Ovary (tissue), 9 donors: ENCODE measurements around the gene ICAM5. TPM values are rescaled to one million over a fixed set of nuclear protein-coding genes. Genes with fewer than 3 reads are reported as not detected.

Experiments
- DNase-seq, 5 donors: peaks; one replicate each; pipeline ENCODE4 v3.0.0-alpha.2; 2019 to 2020
- H3K27ac ChIP-seq, 2 donors: fragments of 200-600 bp; one replicate each; pipeline versions ENCODE4 v1.5.1 to v1.8.0; 2019 to 2022
- H3K27me3 ChIP-seq: fragments of 200-600 bp; one replicate; pipeline ENCODE4 v1.8.0; 2022
- H3K36me3 ChIP-seq: fragments of 200-600 bp; sonication (generic); one replicate; pipeline ENCODE4 v1.5.1; 2019
- H3K4me1 ChIP-seq: one replicate; pipeline ENCODE4 v1.8.1; 2013; ENCODE audit warnings: mild to moderate bottlenecking, moderate library complexity; ENCODE audit not compliant: insufficient read depth
- H3K4me3 ChIP-seq: fragments of 200-600 bp; sonication (generic); one replicate; pipeline ENCODE4 v1.5.1; 2017
- H3K9me3 ChIP-seq, 2 donors: fragments of 200-600 bp in 1 of 2; sonication (generic) in 1 of 2; one replicate each; pipeline versions ENCODE4 v1.5.1 to v1.8.1; 2013 to 2019; ENCODE audit warnings: mild to moderate bottlenecking in 1 of 2, moderate library complexity in 1 of 2
- CTCF ChIP-seq, 3 donors: fragments of 450-650 bp in 2 of 3; fragments of 200-600 bp in 1 of 3; IDR thresholded peaks; one replicate each; pipeline versions ENCODE4 v1.5.1 to v1.8.0; 2016 to 2022; ENCODE audit warnings: antibody characterized with exemption in 3 of 3, mild to moderate bottlenecking in 1 of 3
- EP300 ChIP-seq: sonication (generic); formaldehyde crosslinking; IDR thresholded peaks from one replicate; pipeline ENCODE4 v1.6.1; 2017; ENCODE audit warnings: antibody characterized with exemption
- POLR2A ChIP-seq: fragments of 450-650 bp; IDR thresholded peaks from one replicate; pipeline ENCODE4 v1.6.1; 2017; ENCODE audit warnings: antibody characterized with exemption, mild to moderate bottlenecking, moderate library complexity
- WGBS, 3 donors: extraction: QIAGEN DNeasy Blood & Tissue Kit in 1 of 3; methylation state at CpG; one replicate each; pipeline versions ENCODE4 v1.1.5 to v1.1.7; 2013 to 2017; 5-methylcytosine and 5-hydroxymethylcytosine counted together
- intact Hi-C, 4 donors: fragments of 100-400 bp; cut with DNase I; formaldehyde crosslinking; loops; one replicate each; pipeline versions ENCODE4 v1.11.0 to v1.15.1; 2022 to 2023
- polyA plus RNA-seq, 2 donors: library from polyadenylated mRNA; stranded (reverse); fragments of 200-250 nt in 1 of 2; fragments of 350-450 nt in 1 of 2; fragmentation: Illumina TruSeq in 1 of 2; extraction: RNeasy Lipid Tissue Mini Kit (QIAGEN cat#74804) in 1 of 2; gene quantifications; one replicate each; pipeline ENCODE4 v1.2.3, GENCODE V29; 2013 to 2014
- total RNA-seq, 7 donors: library from RNA; depleted of rRNA in 2 of 7; stranded (reverse); fragments of >200 nt in 2 of 7; fragmentation: NEBNext Ultra II Directional in 3 of 7; extraction: Animal tissue kit (Norgen Biotek cat#: 25700) in 3 of 7; gene quantifications; one replicate each; pipeline versions ENCODE4 v1.1.0 to v1.2.4, GENCODE V29; 2016 to 2023
- donor health status: DM: no; HTN: no; CAD: no; lungs with moderate emphysema.
- donor health status: DM: no; HTN: no; CAD: no.
- donor health status: Bipolar disorder and iron deficiency.
- donor health status: DM: yes; HTN: yes; CAD: no.
- donor health status: DM: no; HTN: no; CAD: no.
- donor health status: DM: yes; HTN: yes; CAD: no.

ICAM5 gene
- total and polyA plus RNA-seq, 9 donors = 0.11 to 16.1 (median 1.7) TPM; not detected in 1

GRCh38 chr19:10271543-10272086 lies 18.1 kb upstream of the ICAM5 start:
- Histone ChIP-seq H3K9me3 (no peaks in the 10 kb centered on the region), H3K4me1 (peaks cover 8% of the 10 kb centered on the region), H3K27me3 (no peaks in the 10 kb centered on the region), H3K27ac (peak overlapping the region in 1 of 2 donors; percentile 58), H3K36me3 (no peaks in the 10 kb centered on the region), H3K4me3 (peak overlapping the region; percentile 39)
- TF ChIP-seq CTCF (IDR thresholded peaks at IDR 0.05) (no peak), EP300 (no peak), POLR2A (no peak)
- intact Hi-C loops = loop anchor here in 1 of 4 donors (1.0 to 2.0 kb wide), 2 partner anchors 113 to 117 kb away; no protein-coding TSS in a partner anchor
- 46 to 51% (median 49%) methylated on average over 12 of the region's 12 CpGs for WGBS, 3 donors
- peak in 3 of 5 donors; percentile 37 to 53 (median 49) for DNase-seq

GRCh38 chr19:10274589-10274988 lies 15.2 kb upstream of the ICAM5 start:
- Histone ChIP-seq H3K4me3 (no peak overlapping the region), H3K9me3 (no peaks in the 10 kb centered on the region), H3K27ac (no peak overlapping the region), H3K4me1 (peaks cover 8% of the 10 kb centered on the region), H3K27me3 (no peaks in the 10 kb centered on the region), H3K36me3 (no peaks in the 10 kb centered on the region)
- WGBS, 3 donors = 85 to 89% (median 87%) methylated on average over 10 of the region's 10 CpGs
- no peak for TF ChIP-seq POLR2A
- no peak for TF ChIP-seq EP300
- TF ChIP-seq CTCF (IDR thresholded peaks at IDR 0.05) = no peak
- DNase-seq = no peak
- intact Hi-C loops = no loop called here

GRCh38 chr19:10277795-10278589 lies 11.8 kb upstream of the ICAM5 start:
- H3K36me3 ChIP-seq = no peaks in the 10 kb centered on the region
- WGBS, 3 donors = 79 to 89% (median 83%) methylated on average over 9 of the region's 9 CpGs
- H3K9me3 ChIP-seq = no peaks in the 10 kb centered on the region
- H3K27me3 ChIP-seq = no peaks in the 10 kb centered on the region
- TF ChIP-seq POLR2A (no peak), EP300 (no peak), CTCF (IDR thresholded peaks at IDR 0.05) (no peak)
- no peak overlapping the region for H3K4me3 ChIP-seq
- no peak for DNase-seq
- intact Hi-C loops = no loop called here
- H3K27ac ChIP-seq = no peak overlapping the region
- H3K4me1 ChIP-seq = no peaks in the 10 kb centered on the region

GRCh38 chr19:10278935-10279334 lies 10.8 kb upstream of the ICAM5 start:
- H3K4me3 ChIP-seq = no peak overlapping the region
- H3K36me3 ChIP-seq = no peaks in the 10 kb centered on the region
- no peak overlapping the region for H3K27ac ChIP-seq
- H3K27me3 ChIP-seq = no peaks in the 10 kb centered on the region
- H3K4me1 ChIP-seq = no peaks in the 10 kb centered on the region
- no peak for DNase-seq
- TF ChIP-seq POLR2A = no peak
- TF ChIP-seq EP300 = no peak
- no peak for TF ChIP-seq CTCF (IDR thresholded peaks at IDR 0.05)
- intact Hi-C loops = no loop called here
- 96 to 100% (median 96%) methylated on average over 1 of the region's 1 CpG for WGBS, 3 donors
- H3K9me3 ChIP-seq = no peaks in the 10 kb centered on the region
